HFF-Myc (cell line): ENCODE results near the gene MARK4.

Experiments used
- DNase-seq: peaks from one replicate; pipeline ENCODE4 v3.0.0-alpha.2; 2011; ENCODE audit warnings: low read depth; ENCODE audit errors: extremely low read depth
- H3K4me3 ChIP-seq: replicated peaks from 2 replicates; pipeline ENCODE4 v1.5.1; 2011; ENCODE audit warnings: low read depth, mild to moderate bottlenecking, control low read depth, low read length
- CTCF ChIP-seq: IDR thresholded peaks from 2 replicates; pipeline ENCODE4 v1.5.1; 2012; ENCODE audit warnings: mild to moderate bottlenecking, low read depth, low read length, control low read depth; ENCODE audit errors: missing control alignments

MARK4 gene

GRCh38 chr19:45215391-45216191 lies 35.5 kb upstream of the MARK4 start:
- no peak overlapping the region for H3K4me3 ChIP-seq
- DNase-seq = no peak
- no peak for TF ChIP-seq CTCF

- no peak for DNase-seq
- no peak overlapping the region for H3K4me3 ChIP-seq
- no peak for TF ChIP-seq CTCF
These were observed 34.4 kb upstream of the MARK4 start for GRCh38 chr19:45216667-45217066.

- no peak for TF ChIP-seq CTCF
- no peak overlapping the region for H3K4me3 ChIP-seq
- DNase-seq = no peak
These were observed 33.7 kb upstream of the MARK4 start for GRCh38 chr19:45217193-45217956.

- no peak for DNase-seq
- no peak overlapping the region for H3K4me3 ChIP-seq
- no peak for TF ChIP-seq CTCF
These were observed 33.1 kb upstream of the MARK4 start for GRCh38 chr19:45217957-45218334.

- no peak overlapping the region for H3K4me3 ChIP-seq
- no peak for DNase-seq
- TF ChIP-seq CTCF = no peak
These were observed 32.6 kb upstream of the MARK4 start for GRCh38 chr19:45218426-45218825.

- DNase-seq = no peak
- TF ChIP-seq CTCF = no peak
- H3K4me3 ChIP-seq = no peak overlapping the region
These were observed 31.9 kb upstream of the MARK4 start for GRCh38 chr19:45218911-45219743.
